Measurements from ENCODE around the gene ZNF397.

ZNF397 gene

DNA sequence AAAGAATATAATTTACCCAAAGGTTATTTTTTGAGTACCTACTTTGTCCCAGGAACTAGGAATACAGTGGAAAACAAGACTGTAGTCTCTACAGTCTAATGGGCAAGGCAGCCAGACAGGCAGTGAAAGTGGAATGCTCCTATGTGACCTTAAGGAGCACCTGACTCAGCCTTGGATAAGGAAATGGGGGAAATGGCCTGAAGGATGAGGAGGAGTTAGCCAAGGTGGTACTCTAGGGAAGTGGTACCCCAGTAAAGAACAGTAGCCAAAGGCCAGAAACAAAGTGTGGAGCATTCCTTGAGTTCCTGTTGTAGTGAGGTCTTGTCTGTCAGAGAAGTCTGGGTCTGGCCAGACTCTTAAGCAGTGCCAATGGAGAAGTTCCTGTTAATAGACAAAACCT, 6.0 kb downstream of the ZNF397 start:
- no peak for DNase-seq

DNA sequence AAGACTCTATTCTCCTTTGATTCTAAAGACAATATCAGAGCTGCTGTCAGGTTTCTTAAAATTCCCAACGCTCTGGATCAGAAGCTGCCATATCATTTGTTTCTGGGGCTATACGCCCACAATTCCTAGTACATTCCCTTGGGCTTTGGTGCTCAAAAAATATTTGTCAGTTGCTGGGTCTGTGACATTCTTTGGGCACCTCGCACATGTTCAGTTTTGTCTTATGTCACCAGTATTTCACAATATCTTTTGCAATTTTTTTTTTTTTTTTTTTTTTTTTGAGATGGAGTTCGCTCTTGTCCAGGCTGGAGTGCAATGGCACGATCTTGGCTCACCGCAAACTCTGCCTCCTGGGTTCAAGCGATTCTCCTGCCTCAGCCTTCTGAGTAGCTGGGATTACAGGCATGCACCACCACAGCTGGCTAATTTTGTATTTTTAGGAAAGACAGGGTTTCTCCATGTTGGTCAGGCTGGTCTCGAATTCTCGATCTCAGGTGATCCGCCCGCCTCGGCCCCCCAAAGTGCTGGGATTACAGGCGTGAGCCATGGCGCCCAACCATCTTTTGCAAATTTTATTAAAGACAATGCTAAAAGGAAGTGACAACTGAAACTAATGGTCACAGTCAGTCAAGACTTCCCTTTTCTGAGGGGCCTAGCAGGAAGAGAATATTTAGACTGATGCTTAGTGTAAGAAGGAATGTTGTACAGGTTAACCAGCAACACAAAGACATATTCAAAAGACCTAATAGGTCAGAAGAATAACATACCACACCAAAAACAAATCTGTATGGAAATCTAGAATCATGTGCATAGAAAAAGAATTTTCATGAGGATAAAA, 6.8 kb downstream of the ZNF397 start:
- no peak for DNase-seq

DNA sequence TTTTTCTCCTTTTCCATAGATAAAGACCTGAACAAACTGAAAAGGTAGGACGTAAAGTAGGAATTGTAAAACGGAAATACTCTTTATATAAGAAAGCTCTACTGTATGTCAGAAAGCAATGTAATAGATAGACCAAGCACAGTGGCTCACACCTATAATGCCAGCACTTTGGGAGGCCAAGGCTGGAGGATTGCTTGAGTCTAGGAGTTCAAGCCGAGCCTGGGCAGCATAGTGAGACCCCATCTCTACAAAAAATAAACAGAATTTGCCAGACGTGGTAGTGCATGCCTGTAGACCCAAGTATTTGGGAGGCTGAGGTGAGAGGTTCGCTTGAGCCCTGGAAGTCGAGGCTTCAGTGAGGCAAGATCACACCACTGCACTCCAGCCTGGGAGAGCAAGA, 7.6 kb downstream of the ZNF397 start:
- DNase-seq = no peak

DNA sequence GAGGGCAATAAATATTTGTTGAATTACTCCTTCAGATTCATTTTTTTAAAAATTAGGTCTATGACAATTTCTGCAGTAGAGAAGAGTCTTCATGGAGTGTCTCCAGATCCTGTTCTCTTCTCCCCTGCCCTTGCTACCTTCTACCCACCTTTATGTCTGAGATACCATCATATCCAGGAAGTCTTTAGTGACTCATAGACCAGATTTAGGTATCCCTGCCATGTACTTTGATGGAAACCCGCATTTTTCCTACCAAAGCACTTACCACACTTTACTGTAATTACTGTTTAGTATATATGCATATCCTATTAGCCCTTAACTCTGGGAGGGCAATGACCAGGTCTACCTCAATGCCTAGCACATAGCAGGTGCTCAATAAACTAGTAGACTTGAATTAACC, 11.6 kb downstream of the ZNF397 start:
- no peak for DNase-seq

DNA sequence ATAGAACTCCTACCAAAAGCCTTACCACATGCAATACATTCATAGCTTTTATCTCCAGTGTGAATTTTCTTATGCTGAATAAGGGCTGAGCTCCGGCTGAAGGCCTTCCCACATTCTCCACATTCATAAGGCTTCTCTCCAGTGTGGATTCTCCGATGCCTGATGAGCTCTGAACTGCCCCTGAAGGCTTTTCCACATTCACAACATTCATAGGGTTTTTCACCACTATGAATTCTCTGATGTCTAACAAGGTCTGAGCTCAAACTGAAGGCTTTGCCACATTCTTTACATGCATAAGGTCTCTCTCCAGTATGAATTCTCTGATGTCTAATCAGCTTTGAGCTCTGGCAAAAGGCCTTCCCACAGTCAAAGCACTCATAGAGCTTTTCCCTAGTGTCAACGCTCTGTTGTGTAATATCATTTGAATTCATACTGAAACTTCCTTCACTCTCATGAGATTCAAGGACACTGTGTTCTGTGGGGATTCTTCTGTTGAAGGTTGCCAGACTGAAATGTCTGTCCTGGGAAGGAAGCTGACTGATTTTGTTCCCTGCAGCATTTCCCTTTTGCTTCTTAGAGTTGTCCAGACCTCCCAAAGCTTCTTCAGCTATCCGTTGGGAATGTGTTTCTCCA, 12.9 kb downstream of the ZNF397 start:
- no peak for DNase-seq

DNA sequence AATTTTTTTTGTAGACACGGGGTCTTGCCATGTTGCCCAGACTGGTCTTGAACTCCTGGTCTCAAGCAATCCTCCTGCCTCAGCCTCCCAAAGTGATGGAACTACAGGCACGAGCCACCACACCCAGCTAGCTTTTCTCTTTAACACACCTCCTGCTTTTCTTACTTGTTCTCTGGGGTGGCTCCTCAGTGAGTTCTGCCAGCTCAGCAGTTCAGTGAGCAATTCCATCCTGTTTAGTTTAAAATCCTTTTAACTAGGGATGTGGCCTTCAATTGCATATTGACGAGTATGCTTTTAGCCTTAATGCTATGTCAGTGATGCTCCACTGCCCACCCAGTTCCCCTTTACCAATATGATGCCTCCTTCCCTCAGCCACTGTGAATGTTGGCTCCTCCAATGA, 16.1 kb downstream of the ZNF397 start:
- no peak for DNase-seq

DNA sequence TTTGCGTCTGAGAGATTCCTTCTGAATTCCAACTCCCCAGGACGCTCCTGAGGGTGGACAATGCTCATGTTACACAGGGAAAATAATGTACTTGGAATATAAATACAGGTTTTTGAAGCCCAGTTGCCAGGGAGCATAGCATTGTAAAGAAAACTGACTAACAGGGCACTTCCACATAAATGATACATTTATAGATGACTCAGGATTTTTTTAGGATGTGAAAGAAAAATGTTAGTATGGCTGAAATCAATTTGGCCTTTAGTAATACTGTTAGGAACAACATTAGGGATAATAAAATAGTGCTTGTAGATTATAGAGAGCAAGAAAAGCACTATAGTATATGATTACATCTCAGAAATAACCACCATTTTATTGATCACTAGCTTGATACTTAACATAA, 23.6 kb downstream of the ZNF397 start:
- DNase-seq = no peak

DNA sequence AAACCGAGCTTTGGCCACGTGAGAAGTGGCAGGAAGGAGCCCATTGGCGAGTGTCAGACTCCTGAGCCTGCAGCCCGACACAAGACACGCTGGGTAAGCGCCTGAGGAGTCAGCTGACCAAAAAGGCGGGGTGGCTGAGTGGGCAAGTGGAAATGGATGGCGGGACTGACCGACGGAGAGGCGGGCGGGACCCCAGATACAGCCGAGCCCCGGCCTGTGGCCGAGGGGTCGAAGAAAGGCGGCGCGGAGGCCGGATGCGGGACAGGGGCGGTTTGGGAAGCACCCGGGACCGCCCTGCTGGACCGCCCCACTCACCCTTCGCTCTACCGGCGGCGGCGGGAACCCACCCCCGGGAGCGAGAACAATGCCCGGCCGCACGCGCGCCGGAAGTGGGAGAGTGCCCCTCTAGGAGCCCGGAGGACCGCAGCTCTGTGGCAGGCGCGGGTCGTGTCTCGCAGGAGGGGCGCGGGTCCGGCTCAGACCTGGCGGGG, 26.4 kb downstream of the ZNF397 start:
- DNase-seq = peak; percentile 78 to 83

DNA sequence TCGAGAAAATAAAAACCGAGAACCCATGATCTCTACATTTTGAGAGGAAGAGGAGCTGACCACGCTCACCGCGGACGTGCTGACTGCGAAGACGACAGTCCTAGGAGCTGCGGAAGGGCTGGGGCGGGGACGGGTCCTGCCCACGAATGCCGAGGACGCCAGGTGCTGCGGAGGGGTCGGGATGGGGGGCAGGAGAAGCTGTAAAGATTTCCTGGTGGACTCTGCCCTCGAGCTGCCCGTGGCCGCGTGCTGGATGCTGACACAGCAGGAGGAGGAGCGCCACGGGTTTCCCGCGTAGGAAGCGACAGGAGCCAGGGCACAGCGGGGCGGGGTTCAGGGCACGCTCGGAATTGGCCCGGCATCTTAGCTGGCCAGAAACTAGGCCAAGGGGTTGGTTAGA, 27.0 kb downstream of the ZNF397 start:
- DNase-seq = no peak

DNA sequence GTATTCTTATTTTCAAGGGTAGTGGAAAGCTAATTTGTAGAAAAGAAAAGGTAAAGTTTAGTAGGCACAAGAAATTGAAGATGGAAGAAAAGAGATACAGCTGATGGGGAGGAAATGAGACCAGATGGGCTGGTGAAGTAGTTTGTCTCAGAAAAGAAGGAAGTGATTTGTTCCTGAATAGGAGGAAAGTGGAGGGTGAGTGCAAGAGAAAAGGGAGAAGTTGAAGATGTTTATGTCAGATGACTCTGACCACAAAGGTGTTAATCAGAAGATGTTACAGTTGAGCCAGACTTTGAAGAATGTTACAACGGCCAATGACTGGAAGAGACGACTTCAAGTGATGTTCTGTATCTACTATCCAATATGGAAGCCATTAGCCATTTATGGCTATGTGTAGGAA, 28.0 kb downstream of the ZNF397 start:
- DNase-seq = no peak

DNA sequence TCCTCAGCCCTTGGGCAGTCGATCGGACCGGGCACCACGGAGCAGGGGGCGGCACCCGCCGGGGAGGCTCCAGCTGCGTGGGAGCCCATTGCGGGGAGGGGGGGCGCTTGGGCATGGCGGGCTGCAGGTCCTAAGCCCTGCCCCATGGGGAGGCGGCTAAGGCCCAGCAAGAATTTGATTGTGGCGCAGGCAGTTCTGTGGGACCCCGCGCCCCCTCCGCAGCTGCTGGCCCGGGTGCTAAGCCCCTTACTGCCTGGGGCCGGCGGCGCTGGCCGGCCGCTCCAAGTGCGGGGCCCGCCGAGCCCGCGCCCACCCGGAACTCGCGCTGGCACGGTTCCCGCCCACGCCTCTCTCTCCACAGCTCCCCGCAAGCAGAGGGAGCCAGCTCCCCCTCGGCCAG, 30.8 kb downstream of the ZNF397 start:
- DNase-seq = no peak

DNA sequence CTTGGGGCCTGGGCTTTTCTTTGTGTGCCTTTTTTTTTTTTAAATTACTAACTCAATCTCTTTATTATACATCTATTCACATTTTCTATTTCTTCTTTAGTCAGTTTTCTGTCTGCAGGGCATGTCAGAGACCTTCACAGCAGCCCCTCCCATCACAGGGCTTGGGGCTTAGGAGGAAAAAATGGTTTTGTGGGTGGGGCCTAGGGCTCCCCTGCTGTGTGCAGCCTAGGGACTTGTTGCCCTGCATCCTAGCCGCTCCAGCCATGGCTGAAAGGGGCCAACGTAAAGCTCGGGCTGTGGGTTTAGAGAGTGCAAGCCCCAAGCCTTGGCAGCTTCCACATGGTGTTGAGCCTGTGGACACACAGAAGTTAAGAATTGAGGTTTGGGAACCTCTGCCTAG, 35.4 kb downstream of the ZNF397 start:
- no peak for DNase-seq

DNA sequence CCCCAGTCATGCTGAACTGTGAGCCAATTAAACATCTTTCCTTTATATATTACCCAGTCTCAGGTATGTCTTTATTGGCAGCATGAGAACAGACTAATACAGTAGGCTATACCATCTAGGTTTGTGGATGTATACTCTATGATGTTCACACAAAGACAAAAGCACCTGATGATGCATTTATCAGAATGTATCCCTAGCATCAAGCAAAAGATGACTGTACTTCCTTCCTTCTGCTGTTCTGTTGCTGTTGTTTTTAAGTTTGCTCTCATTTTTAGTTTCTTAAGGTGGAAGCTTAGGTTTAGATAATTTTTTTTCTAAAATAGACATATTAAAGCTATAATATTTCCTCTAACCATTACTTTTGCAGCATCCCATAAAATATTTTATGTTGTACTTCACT, 36.8 kb downstream of the ZNF397 start:
- DNase-seq = no peak

DNA sequence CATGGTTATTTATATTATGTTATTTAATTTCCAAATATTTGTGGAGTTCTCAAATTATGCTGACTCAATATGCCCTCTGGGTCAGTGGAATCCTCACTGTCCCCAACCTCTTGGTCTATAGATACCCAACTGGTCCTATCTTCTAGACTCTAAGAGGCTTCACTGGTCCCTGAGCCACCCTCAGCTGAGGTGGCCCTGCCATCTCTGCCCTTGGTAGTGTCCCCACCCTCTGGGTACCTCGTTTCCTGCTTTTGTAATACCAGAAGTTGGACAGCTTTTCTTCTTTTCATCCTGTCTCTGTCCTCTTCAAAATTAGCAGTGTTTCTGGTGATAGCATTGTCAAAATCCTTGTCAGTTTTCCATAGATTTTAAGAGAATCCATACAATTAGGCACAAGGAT, 37.3 kb downstream of the ZNF397 start:
- DNase-seq = no peak

DNA sequence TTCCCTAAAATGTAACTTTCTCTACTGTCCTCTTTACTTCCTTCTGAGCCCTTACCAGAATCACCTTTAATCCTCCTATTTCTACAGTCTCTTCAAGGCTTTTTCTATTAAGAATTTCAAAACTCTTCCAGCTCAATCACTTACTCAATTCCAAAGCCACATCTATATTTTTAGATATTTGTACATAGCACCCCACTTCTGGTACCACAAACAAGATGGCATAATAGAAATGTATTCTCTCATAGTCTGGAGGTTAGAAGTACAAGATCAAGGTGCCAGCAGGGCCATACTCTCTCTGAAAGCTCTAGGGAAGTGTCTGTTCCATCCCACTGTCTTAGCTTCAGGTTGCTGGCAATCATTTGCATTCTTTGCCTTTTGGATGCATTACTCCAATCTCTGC, 38.1 kb downstream of the ZNF397 start:
- no peak for DNase-seq

DNA sequence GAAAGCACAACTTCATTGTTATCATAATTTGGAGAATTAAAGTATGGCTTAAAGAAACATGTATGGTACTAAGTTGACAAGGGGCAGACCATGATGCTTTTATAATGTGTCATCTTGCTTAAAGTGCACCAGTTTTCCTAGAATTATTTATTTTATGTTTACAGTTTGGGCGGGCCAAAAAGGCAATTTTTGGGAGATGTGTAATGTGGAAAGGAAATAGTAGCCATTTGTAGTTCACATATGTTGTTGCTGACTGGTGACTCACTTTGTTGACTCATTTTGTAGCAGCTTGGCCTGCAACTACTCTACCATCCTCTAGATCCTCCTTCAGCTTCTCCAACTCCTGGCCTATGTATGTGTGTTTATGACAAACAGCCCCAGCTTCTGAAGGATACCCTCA, 41.5 kb downstream of the ZNF397 start:
- no peak for DNase-seq

DNA sequence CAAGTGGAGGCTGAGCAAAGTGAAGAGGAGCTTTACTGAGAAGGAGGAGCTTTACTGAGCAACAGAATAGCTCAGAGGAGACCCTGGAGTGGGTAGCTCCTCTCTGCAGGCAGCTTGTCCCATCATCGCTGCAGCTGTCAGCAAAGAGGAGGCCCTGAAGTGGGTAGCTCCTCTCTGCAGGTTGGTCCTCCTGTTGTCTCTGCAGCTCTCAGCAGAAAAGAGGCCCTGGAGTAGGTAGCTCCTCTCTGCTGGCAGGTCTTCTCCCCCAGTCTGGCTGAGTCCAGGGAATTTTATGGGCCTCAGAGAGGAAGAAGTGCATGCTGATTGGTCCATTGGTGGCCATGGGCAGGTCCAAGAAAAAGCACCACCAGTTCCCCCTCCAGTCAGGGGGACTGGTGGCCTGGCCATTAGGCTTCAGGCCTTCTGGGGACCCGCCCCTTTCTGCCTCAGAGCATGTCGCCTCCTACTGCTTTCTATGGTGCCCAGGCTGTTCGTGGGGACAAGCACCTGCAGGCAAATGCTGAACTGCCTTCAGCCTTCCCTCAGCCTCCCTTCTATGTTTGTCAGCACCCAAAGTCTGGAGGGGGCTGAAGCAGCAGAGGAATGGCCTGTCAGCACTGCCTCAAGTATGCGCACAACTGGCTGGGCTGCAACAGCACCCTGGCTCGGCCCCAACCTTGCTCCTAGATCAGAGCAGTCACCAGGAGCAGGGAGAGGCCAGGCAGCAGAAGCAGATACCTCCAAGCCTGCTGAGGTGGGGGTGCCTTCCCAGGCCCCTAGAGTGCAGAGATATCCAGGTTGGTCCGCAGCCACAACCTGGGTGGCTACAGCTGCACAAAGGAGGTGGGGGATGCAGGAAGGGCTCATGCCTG, 43.3 kb downstream of the ZNF397 start:
- DNase-seq = no peak

DNA sequence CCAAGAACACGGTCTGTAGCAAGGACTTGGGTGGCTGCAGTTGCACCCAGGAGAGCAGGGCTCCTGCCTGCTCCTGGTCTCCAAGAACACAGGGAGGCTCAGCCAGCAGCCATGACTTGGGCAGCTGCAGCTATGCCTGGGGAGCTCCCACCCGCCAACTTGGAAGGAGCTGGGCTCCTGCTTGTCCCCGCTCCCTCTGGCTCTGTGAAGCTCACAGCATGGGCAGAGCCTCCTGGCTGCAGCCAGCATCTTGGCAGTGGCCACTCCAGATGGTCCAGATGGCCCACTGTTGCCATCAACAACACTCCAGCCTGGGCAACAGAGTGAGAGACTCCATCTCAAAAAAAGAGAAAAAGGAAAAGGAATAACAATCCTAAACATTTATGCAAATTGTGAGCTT, 44.0 kb downstream of the ZNF397 start:
- DNase-seq = no peak

DNA sequence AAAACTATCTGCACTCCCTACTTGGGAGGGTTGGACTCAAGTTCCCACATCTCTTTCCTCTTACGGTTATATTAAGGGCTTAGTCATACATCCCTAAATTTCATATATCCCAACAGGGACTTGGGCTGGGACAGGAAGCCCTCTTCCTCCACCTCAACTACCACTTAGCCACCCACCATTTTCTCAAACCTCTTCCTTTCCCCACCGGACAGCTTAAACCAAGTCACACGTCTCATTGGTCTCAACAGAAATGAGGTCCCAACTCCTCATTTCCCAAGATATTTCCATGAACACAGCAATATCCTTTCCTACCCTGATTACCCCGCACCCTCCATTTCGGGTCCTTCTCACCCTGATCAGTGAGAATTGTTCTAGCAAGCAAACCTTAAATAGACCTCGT, 48.5 kb downstream of the ZNF397 start:
- DNase-seq = no peak

DNA sequence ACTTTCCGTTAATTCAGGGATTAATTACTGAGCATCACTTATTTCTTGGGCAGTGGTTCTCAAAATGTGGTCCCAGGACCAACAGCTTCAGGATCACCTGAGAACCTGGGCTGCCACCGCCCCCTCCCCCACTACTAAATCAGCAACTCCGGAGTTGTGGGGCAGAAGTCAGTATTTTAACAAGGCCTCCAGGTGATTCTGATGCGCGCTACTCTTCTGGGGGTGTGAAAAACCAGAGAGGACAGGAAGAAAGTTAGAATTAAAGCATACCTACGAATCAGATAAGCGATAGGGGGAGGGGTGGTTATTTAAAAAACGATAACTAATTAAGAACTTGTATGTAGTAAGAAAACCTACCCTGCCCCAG, 48.9 kb downstream of the ZNF397 start:
- peak in 1 of 2 experiments; percentile 32 for DNase-seq

DNA sequence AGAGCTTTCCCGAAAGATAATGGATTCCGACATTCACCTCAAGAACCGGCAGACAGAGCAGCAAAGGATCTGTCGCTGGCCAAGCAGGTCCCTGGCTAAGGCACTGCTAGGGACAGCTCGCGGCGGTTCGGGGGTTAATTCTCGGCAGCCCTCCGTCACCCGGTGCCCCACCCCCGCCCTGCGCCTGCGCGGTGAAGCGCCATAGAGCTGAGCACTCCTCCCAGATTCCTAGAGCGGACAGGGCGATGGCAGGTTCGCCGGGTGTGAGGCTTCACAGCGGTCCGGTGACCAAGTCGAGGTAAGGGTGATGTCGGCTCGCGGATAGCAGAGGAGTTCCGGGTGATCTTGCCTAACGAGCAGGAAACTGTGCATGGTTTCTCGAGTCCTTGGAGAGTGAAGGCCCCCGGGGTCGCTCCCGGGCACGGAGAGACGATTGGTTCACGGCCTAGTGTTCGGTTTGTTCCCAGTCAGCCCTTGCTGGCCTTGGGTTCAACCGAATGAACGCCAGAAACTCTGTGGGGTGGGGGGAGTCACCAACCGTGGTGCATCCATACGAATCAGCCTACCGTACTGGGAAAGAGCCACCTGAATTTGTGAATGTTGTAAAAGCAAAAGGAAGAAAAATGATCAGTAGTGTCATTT, 49.4 kb downstream of the ZNF397 start, which contains the start of gene ZSCAN30:
Gene ZSCAN30, minus strand, starts transcription at position 136 of the 642 bp plus-strand sequence. CDS start 25,877 bp downstream, outside the sequence.
- peak; percentile 93 for DNase-seq

DNA sequence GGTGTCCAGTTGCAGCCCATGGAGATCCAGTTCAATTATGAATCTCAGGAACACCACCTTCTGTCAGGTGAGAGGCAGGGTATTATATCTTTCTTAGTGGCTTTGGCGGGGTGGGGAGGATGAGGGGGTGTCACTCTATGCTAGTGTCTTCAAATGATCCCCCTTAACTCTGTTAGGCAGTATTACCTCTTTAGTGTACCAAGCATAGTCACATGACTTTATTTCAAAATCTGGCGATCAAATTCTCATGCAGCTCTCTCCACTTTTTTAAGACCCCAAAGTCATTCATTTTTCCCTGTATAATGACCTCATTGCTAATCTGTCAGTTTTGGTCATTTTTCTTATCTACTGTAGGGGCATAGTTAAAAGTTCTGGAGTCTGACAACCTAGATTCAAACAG, 50.3 kb downstream of the ZNF397 start:
- no peak for DNase-seq

DNA sequence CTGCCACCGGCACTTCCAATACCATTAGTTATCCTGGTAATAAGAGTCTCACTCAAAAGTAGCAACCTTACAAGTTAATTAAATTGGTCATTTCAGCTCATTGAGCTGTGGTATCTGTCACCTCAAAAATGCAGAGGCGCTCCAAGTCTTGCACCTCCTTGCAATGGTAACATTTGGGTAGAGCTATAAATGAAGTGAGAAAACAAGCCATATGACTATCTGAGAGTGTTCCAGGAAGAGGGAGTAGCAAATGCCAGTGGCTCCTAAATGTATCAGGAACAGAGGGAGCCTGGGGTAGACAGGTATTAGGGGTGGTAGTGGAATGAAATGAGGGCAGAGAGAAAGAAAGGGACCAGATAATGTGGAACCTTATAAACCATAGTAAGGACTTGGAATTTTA, 55.2 kb downstream of the ZNF397 start:
- no peak for DNase-seq
